Panc1 (cell line): Measurements from ENCODE around the gene MOB3C.

Experiments
- POLR2AphosphoS5 ChIP-seq: IDR thresholded peaks from 2 replicates; pipeline ENCODE4 v1.6.1; 2012; ENCODE audit warnings: mild to moderate bottlenecking, low read depth, low read length, moderate library complexity
- TCF7L2 ChIP-seq: IDR thresholded peaks from 2 replicates; pipeline ENCODE4 v1.6.1; 2011; ENCODE audit warnings: mild to moderate bottlenecking, low read depth, low read length, inconsistent platforms
- TF ChIP-seq, protein P1 (sequence below): fragments of 450-650 bp; IDR thresholded peaks from 2 replicates; pipeline ENCODE4 v1.5.1; 2017; ENCODE audit warnings: mild to moderate bottlenecking
- TF ChIP-seq, protein P2 (sequence below), 2 experiments: IDR thresholded peaks; 2 replicates each; pipeline ENCODE4 v1.6.1; 2011 to 2012; ENCODE audit warnings: low read depth in 2 of 2, control low read depth in 1 of 2, low read length in 1 of 2, mild to moderate bottlenecking in 1 of 2, moderate library complexity in 1 of 2; ENCODE audit not compliant: insufficient read depth in 1 of 2

DNA sequence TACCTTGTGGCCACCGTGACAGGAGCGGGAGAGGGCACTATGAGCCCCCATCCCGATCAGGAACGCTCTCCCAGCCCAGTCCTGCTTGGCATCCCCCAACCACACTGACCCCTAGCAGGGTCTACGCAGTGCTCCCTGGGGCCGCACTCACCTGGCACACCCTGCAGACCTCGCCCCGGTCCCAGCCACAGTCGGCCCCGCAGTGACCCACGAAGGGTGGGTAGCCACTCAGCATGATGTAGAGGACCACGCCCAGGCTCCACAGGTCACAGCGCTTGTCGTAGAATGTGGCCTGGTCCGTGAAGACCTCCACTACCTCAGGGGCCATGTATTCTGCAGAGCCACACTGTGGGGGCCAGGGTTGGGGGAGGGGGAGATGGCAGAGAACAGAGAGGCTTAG is 54.1 kb downstream of the MOB3C start:
- TF ChIP-seq, protein P1, sequence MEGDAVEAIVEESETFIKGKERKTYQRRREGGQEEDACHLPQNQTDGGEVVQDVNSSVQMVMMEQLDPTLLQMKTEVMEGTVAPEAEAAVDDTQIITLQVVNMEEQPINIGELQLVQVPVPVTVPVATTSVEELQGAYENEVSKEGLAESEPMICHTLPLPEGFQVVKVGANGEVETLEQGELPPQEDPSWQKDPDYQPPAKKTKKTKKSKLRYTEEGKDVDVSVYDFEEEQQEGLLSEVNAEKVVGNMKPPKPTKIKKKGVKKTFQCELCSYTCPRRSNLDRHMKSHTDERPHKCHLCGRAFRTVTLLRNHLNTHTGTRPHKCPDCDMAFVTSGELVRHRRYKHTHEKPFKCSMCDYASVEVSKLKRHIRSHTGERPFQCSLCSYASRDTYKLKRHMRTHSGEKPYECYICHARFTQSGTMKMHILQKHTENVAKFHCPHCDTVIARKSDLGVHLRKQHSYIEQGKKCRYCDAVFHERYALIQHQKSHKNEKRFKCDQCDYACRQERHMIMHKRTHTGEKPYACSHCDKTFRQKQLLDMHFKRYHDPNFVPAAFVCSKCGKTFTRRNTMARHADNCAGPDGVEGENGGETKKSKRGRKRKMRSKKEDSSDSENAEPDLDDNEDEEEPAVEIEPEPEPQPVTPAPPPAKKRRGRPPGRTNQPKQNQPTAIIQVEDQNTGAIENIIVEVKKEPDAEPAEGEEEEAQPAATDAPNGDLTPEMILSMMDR = no peak
- TF ChIP-seq POLR2AphosphoS5 = no peak
- TF ChIP-seq, protein P2, sequence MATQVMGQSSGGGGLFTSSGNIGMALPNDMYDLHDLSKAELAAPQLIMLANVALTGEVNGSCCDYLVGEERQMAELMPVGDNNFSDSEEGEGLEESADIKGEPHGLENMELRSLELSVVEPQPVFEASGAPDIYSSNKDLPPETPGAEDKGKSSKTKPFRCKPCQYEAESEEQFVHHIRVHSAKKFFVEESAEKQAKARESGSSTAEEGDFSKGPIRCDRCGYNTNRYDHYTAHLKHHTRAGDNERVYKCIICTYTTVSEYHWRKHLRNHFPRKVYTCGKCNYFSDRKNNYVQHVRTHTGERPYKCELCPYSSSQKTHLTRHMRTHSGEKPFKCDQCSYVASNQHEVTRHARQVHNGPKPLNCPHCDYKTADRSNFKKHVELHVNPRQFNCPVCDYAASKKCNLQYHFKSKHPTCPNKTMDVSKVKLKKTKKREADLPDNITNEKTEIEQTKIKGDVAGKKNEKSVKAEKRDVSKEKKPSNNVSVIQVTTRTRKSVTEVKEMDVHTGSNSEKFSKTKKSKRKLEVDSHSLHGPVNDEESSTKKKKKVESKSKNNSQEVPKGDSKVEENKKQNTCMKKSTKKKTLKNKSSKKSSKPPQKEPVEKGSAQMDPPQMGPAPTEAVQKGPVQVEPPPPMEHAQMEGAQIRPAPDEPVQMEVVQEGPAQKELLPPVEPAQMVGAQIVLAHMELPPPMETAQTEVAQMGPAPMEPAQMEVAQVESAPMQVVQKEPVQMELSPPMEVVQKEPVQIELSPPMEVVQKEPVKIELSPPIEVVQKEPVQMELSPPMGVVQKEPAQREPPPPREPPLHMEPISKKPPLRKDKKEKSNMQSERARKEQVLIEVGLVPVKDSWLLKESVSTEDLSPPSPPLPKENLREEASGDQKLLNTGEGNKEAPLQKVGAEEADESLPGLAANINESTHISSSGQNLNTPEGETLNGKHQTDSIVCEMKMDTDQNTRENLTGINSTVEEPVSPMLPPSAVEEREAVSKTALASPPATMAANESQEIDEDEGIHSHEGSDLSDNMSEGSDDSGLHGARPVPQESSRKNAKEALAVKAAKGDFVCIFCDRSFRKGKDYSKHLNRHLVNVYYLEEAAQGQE (IDR thresholded peaks at IDR 0.05; ENCODE audit: insufficient read depth in 1 of 2, low read depth in 2 of 2, low read length in 1 of 2) = no peak
- no peak for TF ChIP-seq TCF7L2
